ENCODE results near the gene MDN1. TPM values are rescaled to one million over a fixed set of nuclear protein-coding genes. Genes with fewer than 3 reads are reported as not detected.

Gene MDN1
- total and polyA plus RNA-seq, 2 of the 8 experiments (the other 6 are each of a cell fraction or from before 2014, with no cell fraction given) = 53.5 to 179 TPM

DNA sequence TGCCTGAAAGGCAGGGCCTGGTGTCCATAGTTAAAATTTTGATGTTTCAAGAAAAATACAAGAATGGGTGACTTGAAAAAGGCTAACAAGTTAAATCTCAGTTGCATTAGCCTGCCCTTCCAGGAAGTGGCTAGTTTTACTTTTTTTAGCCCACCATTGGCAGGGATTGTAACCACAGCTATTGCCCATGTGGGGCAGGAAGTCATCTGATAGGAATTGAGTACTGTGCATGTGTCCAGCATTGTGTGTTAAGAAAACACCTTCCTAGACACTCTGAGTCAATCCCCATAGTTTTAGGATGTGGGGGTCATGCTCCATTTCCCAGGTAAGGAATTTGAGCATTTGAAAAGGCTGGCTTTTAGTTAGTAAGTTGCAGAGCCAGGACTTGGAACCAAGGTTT, 207.9 kb downstream of the MDN1 start (continued):
- TF ChIP-seq, protein P1, sequence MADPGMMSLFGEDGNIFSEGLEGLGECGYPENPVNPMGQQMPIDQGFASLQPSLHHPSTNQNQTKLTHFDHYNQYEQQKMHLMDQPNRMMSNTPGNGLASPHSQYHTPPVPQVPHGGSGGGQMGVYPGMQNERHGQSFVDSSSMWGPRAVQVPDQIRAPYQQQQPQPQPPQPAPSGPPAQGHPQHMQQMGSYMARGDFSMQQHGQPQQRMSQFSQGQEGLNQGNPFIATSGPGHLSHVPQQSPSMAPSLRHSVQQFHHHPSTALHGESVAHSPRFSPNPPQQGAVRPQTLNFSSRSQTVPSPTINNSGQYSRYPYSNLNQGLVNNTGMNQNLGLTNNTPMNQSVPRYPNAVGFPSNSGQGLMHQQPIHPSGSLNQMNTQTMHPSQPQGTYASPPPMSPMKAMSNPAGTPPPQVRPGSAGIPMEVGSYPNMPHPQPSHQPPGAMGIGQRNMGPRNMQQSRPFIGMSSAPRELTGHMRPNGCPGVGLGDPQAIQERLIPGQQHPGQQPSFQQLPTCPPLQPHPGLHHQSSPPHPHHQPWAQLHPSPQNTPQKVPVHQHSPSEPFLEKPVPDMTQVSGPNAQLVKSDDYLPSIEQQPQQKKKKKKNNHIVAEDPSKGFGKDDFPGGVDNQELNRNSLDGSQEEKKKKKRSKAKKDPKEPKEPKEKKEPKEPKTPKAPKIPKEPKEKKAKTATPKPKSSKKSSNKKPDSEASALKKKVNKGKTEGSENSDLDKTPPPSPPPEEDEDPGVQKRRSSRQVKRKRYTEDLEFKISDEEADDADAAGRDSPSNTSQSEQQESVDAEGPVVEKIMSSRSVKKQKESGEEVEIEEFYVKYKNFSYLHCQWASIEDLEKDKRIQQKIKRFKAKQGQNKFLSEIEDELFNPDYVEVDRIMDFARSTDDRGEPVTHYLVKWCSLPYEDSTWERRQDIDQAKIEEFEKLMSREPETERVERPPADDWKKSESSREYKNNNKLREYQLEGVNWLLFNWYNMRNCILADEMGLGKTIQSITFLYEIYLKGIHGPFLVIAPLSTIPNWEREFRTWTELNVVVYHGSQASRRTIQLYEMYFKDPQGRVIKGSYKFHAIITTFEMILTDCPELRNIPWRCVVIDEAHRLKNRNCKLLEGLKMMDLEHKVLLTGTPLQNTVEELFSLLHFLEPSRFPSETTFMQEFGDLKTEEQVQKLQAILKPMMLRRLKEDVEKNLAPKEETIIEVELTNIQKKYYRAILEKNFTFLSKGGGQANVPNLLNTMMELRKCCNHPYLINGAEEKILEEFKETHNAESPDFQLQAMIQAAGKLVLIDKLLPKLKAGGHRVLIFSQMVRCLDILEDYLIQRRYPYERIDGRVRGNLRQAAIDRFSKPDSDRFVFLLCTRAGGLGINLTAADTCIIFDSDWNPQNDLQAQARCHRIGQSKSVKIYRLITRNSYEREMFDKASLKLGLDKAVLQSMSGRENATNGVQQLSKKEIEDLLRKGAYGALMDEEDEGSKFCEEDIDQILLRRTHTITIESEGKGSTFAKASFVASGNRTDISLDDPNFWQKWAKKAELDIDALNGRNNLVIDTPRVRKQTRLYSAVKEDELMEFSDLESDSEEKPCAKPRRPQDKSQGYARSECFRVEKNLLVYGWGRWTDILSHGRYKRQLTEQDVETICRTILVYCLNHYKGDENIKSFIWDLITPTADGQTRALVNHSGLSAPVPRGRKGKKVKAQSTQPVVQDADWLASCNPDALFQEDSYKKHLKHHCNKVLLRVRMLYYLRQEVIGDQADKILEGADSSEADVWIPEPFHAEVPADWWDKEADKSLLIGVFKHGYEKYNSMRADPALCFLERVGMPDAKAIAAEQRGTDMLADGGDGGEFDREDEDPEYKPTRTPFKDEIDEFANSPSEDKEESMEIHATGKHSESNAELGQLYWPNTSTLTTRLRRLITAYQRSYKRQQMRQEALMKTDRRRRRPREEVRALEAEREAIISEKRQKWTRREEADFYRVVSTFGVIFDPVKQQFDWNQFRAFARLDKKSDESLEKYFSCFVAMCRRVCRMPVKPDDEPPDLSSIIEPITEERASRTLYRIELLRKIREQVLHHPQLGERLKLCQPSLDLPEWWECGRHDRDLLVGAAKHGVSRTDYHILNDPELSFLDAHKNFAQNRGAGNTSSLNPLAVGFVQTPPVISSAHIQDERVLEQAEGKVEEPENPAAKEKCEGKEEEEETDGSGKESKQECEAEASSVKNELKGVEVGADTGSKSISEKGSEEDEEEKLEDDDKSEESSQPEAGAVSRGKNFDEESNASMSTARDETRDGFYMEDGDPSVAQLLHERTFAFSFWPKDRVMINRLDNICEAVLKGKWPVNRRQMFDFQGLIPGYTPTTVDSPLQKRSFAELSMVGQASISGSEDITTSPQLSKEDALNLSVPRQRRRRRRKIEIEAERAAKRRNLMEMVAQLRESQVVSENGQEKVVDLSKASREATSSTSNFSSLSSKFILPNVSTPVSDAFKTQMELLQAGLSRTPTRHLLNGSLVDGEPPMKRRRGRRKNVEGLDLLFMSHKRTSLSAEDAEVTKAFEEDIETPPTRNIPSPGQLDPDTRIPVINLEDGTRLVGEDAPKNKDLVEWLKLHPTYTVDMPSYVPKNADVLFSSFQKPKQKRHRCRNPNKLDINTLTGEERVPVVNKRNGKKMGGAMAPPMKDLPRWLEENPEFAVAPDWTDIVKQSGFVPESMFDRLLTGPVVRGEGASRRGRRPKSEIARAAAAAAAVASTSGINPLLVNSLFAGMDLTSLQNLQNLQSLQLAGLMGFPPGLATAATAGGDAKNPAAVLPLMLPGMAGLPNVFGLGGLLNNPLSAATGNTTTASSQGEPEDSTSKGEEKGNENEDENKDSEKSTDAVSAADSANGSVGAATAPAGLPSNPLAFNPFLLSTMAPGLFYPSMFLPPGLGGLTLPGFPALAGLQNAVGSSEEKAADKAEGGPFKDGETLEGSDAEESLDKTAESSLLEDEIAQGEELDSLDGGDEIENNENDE (IDR thresholded peaks at IDR 0.05; ENCODE audit: insufficient replicate concordance, low read length) = no peak
- TF ChIP-seq SIRT6 (IDR thresholded peaks at IDR 0.05; ENCODE audit: low read length) = no peak
- TF ChIP-seq CTBP2 (IDR thresholded peaks at IDR 0.05; ENCODE audit: borderline replicate concordance, insufficient read depth, insufficient read length, low read length) = no peak
- TF ChIP-seq HDAC6 (IDR thresholded peaks at IDR 0.05; ENCODE audit: low read depth, low read length) = no peak
- TF ChIP-seq, protein P2, sequence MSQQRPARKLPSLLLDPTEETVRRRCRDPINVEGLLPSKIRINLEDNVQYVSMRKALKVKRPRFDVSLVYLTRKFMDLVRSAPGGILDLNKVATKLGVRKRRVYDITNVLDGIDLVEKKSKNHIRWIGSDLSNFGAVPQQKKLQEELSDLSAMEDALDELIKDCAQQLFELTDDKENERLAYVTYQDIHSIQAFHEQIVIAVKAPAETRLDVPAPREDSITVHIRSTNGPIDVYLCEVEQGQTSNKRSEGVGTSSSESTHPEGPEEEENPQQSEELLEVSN (IDR thresholded peaks at IDR 0.05) = no peak
- TF ChIP-seq JUN (IDR thresholded peaks at IDR 0.05; ENCODE audit: low read depth, low read length) = no peak
